Measurements from ENCODE around the gene GGA3.

Gene GGA3

GRCh38 chr17:75270966-75271232 lies 9.5 kb upstream of the GGA3 start, which contains the start of gene MIF4GD:
Gene MIF4GD, minus strand, starts transcription at chr17:75271231. Its CDS starts 1,036 bp downstream, at chr17:75270195.
- DNase-seq (ENCODE audit: low read depth): no peak
- TF ChIP-seq CTCF (conservative IDR thresholded peaks at IDR 0.05; ENCODE audit: low read length): no peak
- peak within 1 kb of the TSS; percentile 84 for H3K4me3 ChIP-seq (ENCODE audit: low read length)

GRCh38 chr17:75270218-75270965 lies 9.0 kb upstream of the GGA3 start:
- peak; percentile 80 for DNase-seq (ENCODE audit: low read depth)
- H3K4me3 ChIP-seq (ENCODE audit: low read length): peak overlapping the region; percentile 84
- peak; percentile 60 for TF ChIP-seq CTCF (conservative IDR thresholded peaks at IDR 0.05; ENCODE audit: low read length)

- peak overlapping the region; percentile 84 for H3K4me3 ChIP-seq (ENCODE audit: low read length)
- TF ChIP-seq CTCF (conservative IDR thresholded peaks at IDR 0.05; ENCODE audit: low read length): no peak
- no peak for DNase-seq (ENCODE audit: low read depth)
Observed at GRCh38 chr17:75269844-75270217, 8.4 kb upstream of the GGA3 start.

GRCh38 chr17:75267411-75268232 lies 6.2 kb upstream of the GGA3 start:
- H3K4me3 ChIP-seq (ENCODE audit: low read length): no peak overlapping the region
- TF ChIP-seq CTCF (conservative IDR thresholded peaks at IDR 0.05; ENCODE audit: low read length): no peak
- no peak for DNase-seq (ENCODE audit: low read depth)

GRCh38 chr17:75267153-75267410 lies 5.7 kb upstream of the GGA3 start:
- no peak for TF ChIP-seq CTCF (conservative IDR thresholded peaks at IDR 0.05; ENCODE audit: low read length)
- DNase-seq (ENCODE audit: low read depth): no peak
- H3K4me3 ChIP-seq (ENCODE audit: low read length): no peak overlapping the region

GRCh38 chr17:75266316-75267152 lies 5.1 kb upstream of the GGA3 start:
- DNase-seq (ENCODE audit: low read depth): no peak
- H3K4me3 ChIP-seq (ENCODE audit: low read length): no peak overlapping the region
- TF ChIP-seq CTCF (conservative IDR thresholded peaks at IDR 0.05; ENCODE audit: low read length): no peak

Data from AG10803 (cell line).